HG03097 (cell line): Measurements from ENCODE around the gene C6orf89.

ENCODE experiments used
- ATAC-seq: cut with Tn5 transposase; IDR thresholded peaks from one replicate; pipeline ENCODE4 v1.9.1; 2021; ENCODE audit not compliant: unreplicated experiment, low FRiP score

C6orf89 gene, protein sequence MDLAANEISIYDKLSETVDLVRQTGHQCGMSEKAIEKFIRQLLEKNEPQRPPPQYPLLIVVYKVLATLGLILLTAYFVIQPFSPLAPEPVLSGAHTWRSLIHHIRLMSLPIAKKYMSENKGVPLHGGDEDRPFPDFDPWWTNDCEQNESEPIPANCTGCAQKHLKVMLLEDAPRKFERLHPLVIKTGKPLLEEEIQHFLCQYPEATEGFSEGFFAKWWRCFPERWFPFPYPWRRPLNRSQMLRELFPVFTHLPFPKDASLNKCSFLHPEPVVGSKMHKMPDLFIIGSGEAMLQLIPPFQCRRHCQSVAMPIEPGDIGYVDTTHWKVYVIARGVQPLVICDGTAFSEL

GRCh38 chr6:36885461-36886401, at the start of gene C6orf89:
TSS of gene C6orf89 (plus strand) at chr6:36885952. CDS start at chr6:36899445, 13,493 bp downstream.
- ATAC-seq = peak; percentile 97

GRCh38 chr6:36836111-36837021, 49.4 kb upstream of the C6orf89 start:
- no peak for ATAC-seq

- ATAC-seq = no peak
These were observed 48.8 kb upstream of the C6orf89 start for GRCh38 chr6:36837022-36837339.

- ATAC-seq = no peak
These were observed 48.1 kb upstream of the C6orf89 start for GRCh38 chr6:36837686-36838085.

DNA sequence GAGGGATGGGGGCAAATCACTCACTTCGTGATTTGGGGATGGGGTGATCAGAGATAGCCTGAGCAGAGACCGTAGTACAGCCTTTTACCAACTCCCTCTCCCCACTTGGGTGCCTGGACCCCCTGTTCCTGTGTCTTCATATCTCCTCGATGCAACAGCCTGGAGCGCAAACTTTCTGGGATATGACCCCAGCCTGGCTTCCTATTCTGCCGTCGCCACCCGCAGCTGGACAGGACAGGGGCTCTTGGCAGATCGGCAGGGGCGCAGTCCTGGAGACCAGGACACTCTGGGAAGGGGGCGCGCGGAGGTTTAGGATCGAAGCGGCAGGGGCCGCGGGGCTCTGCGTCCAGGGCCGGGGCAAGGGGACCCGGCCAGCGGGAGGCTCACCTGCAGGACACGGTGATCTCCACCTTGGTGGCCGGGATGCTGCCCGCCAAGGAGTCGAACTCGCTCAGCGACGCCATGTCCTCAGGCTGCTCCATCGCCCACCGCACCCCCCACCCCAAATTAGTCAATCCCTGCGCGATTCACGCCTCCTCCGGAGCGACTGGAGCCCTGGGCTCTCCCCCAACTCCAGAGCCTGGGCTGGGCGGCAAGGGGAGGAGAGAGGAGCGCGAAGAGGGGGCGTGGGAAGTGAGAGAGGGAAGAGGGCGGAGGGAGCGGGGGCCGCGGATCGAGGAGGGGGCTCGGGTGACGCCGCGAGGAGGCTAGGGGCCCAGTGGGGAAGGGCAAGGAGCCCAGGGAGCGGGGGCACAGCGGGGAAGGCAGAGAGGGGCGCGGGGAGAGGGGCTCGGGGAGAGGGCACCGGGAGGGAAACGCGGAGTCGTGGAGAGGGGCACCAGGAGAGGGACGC, 46.6 kb upstream of the C6orf89 start, which contains the start of gene CPNE5:
TSS of gene CPNE5 (minus strand) at position 549 of the 853 bp plus-strand sequence. CDS start at position 482, 67 bp downstream.
- ATAC-seq = no peak

- no peak for ATAC-seq
These were observed 45.9 kb upstream of the C6orf89 start for GRCh38 chr6:36839749-36840431.

DNA sequence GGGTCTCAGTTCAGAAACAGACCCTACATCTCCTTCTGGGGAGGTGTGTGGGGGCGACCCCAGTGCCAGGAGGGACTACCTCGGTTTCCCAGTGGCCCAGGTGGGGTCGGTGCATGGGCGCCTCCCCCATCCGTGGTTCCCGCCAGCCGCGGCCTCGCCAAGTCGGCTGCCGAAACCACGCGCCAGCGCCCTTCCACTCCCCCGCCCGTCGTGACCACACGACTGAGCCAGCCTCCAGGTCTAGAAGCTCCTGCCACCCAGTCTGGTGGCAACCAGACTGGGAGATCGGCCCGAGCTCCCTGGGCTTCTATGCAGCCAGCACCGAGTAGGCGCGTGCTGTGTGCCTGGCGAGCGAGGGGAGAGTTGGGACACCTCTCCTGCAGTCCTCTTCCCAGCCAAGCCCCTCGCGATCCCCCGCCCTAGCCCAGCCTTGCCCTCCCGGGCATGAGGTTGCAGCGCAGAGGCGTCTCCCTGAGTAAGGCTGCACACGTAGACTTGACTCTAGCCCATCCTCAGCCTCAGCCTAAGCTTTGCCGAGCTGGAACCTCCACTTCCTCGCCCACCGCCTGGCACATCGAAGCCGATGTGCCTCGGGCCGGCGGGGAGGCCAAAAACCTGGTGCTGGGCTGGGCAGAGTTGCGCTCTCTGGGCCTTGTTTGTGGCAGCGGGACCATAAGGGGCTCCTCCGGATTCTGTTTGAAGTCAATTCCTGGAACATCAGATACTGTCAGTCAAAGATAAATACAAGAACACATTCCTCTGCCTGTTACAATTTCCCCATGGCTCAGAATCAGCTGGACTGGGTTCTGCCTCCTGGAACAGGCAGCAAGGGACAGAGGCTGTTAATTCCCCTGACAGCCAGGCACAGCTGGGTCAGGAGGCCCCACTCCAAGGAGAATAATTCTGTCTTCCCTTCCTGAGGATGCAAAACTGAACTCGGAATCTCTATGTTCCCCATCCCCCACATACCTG, 45.0 kb upstream of the C6orf89 start:
- ATAC-seq = no peak

GRCh38 chr6:36841756-36842155, 44.0 kb upstream of the C6orf89 start:
- ATAC-seq = no peak

- ATAC-seq = no peak
These were observed 42.6 kb upstream of the C6orf89 start for GRCh38 chr6:36843170-36843569.

DNA sequence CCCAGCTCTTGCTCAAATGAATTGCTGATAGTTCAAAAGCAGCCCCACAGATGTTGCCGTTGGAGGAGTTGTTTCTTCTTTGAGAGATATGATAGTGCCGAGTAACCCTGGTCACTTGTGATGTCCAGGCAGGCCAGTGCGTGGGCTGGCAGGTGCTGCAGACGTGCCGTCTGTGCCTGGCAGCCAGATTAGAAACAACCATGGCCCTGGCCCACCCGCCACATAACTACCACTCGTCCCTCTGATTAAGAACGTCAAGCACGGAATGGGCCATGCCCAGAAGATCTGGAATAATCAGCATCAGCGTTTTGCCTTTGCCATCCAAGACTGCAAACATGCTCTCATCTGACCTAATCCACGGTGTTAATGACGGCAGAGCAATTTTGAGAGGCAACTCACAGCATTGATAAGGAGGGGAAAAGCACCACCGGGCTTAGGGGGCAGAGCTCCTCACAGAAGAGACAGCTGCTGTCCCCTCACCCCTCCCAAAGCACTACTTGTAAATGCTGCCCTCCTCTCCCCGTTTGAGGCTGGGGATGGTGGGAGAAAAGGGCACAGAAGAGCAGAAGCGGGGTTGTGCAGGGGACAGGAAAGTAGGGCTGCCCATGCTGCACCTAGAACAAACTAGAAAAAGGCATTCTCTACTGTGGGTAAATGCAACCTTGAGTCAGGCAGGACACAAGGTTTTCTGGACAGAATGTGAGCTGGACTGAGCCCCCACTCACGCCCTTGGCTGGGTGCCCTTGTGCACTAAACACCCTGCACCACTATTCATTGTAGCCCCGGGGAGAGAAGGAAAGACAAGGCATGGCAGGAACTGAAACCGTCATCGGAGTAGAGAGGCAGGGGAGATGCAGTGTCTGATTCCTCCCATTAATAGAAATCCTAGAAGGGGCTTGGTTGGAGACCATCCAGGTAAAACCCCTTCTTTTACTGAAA, 41.3 kb upstream of the C6orf89 start:
- no peak for ATAC-seq

DNA sequence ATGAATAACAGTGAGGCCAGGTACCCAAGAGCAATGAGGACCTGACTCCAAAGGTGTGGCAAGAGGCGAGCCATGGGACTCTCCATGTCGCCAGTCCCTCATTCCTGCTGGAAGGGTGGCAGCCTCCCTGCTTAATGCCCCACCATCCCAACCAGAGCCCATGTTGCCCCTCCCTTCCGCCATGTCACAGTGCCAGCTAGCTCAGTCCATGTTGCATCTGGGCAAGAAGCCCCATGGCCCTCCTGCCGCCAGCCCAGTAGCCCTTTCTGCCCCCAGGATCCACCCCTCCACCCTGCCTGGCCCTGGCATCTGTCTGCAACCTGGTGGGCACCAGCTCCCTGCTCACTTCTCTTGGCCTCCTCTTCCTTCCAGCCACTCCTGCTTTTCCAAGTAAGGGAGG, 40.5 kb upstream of the C6orf89 start:
- ATAC-seq = no peak

DNA sequence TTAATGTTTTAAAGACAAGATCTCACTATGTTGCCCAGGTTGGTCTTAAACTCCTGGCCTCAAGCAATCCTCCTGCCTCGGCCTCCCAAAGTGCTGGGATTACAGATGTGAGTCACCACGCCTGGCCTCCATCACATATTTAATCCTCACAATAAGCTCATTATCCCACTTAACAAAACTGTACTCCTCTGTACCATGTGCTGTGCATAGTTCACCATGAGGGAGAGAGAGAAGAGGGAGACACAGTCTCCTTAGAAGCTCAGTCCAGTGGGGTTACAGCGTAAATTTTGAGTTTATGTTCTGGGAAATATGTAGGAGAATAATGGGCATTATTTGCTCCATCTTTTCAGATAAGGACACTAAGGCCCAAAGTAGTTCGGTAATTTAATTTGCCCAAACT, 38.6 kb upstream of the C6orf89 start:
- ATAC-seq = no peak

DNA sequence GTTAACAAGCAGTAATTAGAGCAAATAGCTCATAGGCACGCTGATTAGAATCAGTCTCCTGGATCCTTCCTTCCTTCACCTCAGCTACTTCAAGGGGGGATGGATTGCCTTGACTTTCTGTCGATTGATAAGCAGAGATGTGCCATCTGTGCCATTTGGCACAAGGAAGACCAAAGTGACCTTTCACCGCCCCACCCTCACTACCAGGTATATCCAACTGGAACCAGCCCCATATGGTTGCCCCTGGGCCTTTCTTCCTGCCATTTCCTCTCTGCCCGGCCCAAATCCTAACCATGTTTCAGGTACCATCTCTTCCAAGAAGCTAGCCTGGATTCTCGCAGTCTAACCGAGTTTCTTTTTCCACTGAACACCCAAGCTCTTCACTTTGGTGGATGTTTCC, 37.8 kb upstream of the C6orf89 start:
- no peak for ATAC-seq

- ATAC-seq = no peak
These were observed 36.9 kb upstream of the C6orf89 start for GRCh38 chr6:36848658-36849441.

DNA sequence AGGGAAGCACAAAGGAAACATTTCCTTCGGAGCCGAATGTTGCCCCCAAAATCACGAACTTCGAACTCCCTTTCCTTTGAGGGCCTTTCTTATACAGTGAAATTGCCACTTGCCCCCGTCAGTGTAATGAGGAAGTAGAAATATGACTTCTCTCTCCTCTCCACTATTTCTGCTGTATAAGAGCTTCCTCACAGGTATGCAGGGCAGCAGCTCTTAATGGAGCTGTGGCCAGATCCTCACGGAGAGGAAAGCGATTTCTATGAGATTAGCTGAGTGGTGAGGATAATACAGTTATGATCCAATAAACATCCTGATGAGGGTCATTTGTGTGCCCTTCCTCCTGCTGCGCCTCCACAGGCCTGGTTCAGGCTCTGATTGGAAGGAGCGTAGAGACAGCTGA, 35.7 kb upstream of the C6orf89 start:
- no peak for ATAC-seq

- ATAC-seq = no peak
These were observed 34.6 kb upstream of the C6orf89 start for GRCh38 chr6:36851149-36851614.
